Measurements from ENCODE around the gene KCNH4. TPM values are rescaled to one million over a fixed set of nuclear protein-coding genes. Genes with fewer than 3 reads are reported as not detected.

KCNH4 gene
- total and polyA plus RNA-seq, 2 of the 13 experiments (the other 11 are each of a cell fraction or from before 2014, with no cell fraction given) = 0.01 to 0.09 TPM

DNA sequence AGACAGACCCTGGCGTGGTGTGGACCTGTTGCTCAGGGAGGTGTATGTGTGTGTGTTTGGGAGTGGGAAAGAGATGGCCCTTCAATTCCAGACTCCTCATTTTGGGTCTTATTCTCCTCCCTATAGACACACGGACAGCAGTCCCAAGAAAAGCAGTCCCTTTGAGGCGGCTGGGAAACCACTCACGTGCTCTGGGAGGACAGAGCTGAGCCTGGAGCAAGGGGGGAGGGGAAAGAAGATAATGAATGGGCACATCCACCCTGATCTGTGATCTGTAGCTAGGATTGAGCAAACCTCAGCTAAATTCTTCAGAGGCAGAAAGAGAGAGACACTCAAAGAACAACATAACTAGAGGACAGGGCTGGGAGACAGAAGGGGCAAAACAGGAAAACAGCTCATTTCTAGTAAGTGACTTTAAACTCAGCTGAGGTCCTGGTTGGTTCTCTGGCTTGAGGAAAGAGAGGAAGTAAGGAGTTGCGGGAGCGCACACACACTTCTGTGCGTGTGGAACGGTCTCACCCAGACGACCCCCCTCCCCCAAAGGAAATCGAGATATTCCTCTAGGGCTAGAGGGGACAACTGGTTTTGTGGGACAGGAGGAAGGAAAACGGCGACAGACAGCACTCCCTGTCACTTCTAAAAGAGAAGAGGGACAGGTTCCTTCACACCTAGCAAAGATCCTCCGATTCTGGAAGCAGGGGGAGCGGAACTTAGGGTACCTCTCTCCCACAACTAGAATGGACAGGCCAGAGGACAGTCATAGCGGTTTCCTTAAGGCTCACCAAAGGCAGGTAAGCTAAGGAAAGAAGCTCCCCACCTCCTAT is 26.8 kb downstream of the KCNH4 start (continued):
- TF ChIP-seq, protein P1, sequence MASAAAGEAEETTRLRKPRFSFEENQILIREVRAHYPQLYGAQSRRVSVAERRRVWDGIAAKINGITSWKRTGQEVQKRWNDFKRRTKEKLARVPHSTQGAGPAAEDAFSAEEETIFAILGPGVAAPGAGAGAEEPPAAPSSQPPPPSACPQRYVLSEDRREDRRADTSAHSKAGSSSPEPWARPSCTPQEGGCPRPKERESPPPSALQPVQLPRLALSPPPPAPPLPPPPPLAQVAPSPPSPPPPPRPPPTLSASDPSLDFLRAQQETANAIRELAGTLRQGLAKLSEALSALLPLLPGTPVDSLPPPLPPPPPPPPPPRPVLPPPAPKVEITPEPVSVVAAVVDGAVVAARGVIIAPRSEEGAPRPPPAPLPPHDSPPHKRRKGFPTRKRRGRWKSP (CRISPR knock-in tag; IDR thresholded peaks at IDR 0.05) = 0 out of 2 replicates have a peak, but pooled peaks have one; percentile 30
- TF ChIP-seq HNRNPH1 (optimal IDR thresholded peaks at IDR 0.05; ENCODE audit: low read depth, low read length) = no peak
- TF ChIP-seq, protein P2, sequence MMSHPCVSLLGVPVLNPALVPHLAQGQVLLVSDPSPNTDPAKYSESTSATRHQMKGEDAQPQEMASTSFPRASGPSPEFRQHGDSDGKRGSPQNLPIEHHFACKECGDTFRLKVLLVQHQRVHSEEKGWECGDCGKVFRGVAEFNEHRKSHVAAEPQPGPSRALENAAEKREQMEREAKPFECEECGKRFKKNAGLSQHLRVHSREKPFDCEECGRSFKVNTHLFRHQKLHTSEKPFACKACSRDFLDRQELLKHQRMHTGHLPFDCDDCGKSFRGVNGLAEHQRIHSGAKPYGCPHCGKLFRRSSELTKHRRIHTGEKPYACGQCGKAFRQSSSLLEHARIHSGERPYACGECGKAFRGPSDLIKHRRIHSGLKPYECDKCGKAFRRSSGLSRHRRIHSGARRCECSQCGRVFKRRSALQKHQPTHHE (CRISPR knock-in tag; IDR thresholded peaks at IDR 0.05; ENCODE audit: borderline replicate concordance) = peak; percentile 5; the same call in 1 of the 2 replicates
- TF ChIP-seq SIN3A (IDR thresholded peaks at IDR 0.05; ENCODE audit: borderline replicate concordance, low read depth, low read length) = no peak
- TF ChIP-seq SP4 (CRISPR knock-in tag; IDR thresholded peaks at IDR 0.05) = 0 out of 2 replicates have a peak, but pooled peaks have one; percentile 35
- TF ChIP-seq ZNF605 (CRISPR knock-in tag; IDR thresholded peaks at IDR 0.05) = no peak
- TF ChIP-seq, protein P3, sequence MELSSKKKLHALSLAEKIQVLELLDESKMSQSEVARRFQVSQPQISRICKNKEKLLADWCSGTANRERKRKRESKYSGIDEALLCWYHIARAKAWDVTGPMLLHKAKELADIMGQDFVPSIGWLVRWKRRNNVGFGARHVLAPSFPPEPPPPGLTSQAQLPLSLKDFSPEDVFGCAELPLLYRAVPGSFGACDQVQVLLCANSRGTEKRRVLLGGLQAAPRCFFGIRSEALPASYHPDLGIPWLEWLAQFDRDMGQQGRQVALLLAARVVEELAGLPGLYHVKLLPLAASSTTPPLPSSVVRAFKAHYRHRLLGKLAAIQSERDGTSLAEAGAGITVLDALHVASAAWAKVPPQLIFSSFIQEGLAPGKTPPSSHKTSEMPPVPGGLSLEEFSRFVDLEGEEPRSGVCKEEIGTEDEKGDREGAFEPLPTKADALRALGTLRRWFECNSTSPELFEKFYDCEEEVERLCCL (CRISPR knock-in tag; IDR thresholded peaks at IDR 0.05; ENCODE audit: borderline replicate concordance) = no peak
- TF ChIP-seq, protein P4, sequence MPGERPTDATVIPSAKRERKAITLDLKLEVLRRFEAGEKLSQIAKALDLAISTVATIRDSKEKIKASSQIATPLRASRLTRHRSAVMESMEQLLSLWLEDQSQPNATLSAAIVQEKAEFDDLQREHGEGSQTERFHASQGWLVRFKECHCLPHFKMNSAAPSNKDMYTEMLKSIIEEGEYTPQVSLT (CRISPR knock-in tag; IDR thresholded peaks at IDR 0.05; ENCODE audit: borderline replicate concordance, low read depth) = no peak
- no peak for TF ChIP-seq DNMT3B (CRISPR knock-in tag; conservative IDR thresholded peaks at IDR 0.05)
- TF ChIP-seq, protein P5, sequence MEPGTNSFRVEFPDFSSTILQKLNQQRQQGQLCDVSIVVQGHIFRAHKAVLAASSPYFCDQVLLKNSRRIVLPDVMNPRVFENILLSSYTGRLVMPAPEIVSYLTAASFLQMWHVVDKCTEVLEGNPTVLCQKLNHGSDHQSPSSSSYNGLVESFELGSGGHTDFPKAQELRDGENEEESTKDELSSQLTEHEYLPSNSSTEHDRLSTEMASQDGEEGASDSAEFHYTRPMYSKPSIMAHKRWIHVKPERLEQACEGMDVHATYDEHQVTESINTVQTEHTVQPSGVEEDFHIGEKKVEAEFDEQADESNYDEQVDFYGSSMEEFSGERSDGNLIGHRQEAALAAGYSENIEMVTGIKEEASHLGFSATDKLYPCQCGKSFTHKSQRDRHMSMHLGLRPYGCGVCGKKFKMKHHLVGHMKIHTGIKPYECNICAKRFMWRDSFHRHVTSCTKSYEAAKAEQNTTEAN (CRISPR knock-in tag; conservative IDR thresholded peaks at IDR 0.05) = no peak
- TF ChIP-seq, protein P6, sequence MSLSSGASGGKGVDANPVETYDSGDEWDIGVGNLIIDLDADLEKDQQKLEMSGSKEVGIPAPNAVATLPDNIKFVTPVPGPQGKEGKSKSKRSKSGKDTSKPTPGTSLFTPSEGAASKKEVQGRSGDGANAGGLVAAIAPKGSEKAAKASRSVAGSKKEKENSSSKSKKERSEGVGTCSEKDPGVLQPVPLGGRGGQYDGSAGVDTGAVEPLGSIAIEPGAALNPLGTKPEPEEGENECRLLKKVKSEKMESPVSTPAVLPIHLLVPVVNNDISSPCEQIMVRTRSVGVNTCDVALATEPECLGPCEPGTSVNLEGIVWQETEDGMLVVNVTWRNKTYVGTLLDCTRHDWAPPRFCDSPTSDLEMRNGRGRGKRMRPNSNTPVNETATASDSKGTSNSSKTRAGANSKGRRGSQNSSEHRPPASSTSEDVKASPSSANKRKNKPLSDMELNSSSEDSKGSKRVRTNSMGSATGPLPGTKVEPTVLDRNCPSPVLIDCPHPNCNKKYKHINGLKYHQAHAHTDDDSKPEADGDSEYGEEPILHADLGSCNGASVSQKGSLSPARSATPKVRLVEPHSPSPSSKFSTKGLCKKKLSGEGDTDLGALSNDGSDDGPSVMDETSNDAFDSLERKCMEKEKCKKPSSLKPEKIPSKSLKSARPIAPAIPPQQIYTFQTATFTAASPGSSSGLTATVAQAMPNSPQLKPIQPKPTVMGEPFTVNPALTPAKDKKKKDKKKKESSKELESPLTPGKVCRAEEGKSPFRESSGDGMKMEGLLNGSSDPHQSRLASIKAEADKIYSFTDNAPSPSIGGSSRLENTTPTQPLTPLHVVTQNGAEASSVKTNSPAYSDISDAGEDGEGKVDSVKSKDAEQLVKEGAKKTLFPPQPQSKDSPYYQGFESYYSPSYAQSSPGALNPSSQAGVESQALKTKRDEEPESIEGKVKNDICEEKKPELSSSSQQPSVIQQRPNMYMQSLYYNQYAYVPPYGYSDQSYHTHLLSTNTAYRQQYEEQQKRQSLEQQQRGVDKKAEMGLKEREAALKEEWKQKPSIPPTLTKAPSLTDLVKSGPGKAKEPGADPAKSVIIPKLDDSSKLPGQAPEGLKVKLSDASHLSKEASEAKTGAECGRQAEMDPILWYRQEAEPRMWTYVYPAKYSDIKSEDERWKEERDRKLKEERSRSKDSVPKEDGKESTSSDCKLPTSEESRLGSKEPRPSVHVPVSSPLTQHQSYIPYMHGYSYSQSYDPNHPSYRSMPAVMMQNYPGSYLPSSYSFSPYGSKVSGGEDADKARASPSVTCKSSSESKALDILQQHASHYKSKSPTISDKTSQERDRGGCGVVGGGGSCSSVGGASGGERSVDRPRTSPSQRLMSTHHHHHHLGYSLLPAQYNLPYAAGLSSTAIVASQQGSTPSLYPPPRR (CRISPR knock-in tag; IDR thresholded peaks at IDR 0.05; ENCODE audit: borderline replicate concordance) = no peak
- no peak for TF ChIP-seq ZNF660 (CRISPR knock-in tag; IDR thresholded peaks at IDR 0.05; ENCODE audit: borderline replicate concordance, low read depth)
- TF ChIP-seq MAF1 (CRISPR knock-in tag; IDR thresholded peaks at IDR 0.05; ENCODE audit: borderline replicate concordance) = 0 out of 2 replicates have a peak, but pooled peaks have one; percentile 10
- TF ChIP-seq CHD4 (IDR thresholded peaks at IDR 0.05; ENCODE audit: borderline replicate concordance, low read length) = no peak
- TF ChIP-seq KMT2B (CRISPR knock-in tag; IDR thresholded peaks at IDR 0.05) = no peak; the same call in 1 of the 2 replicates
- TF ChIP-seq SMAD1 (CRISPR knock-in tag; IDR thresholded peaks at IDR 0.05; ENCODE audit: borderline replicate concordance, low read depth) = no peak
- TF ChIP-seq CEBPG (CRISPR knock-in tag; IDR thresholded peaks at IDR 0.05) = peak; percentile 35; the same call in 1 of the 2 replicates
- TF ChIP-seq ATF1 (CRISPR knock-in tag; IDR thresholded peaks at IDR 0.05) = no peak

Data from HepG2 (cell line).